Mammary epithelial cell (primary cell): Measurements from ENCODE around the gene AGA.

Source experiments
- EZH2 ChIP-seq: IDR thresholded peaks from 2 replicates; pipeline ENCODE4 v1.6.1; 2012; ENCODE audit warnings: low read length, inconsistent platforms, borderline replicate concordance
- TF ChIP-seq, protein P1 (sequence below), 2 donors: IDR thresholded peaks in 1 of 2; conservative IDR thresholded peaks in 1 of 2; 2 replicates each; pipeline ENCODE4 v1.5.1; 2011 to 2012; ENCODE audit warnings: inconsistent platforms in 2 of 2, low read length in 2 of 2, mild to moderate bottlenecking in 2 of 2, control low read depth in 1 of 2, low read depth in 1 of 2; ENCODE audit not compliant: insufficient read depth in 1 of 2; ENCODE audit errors: extremely low read depth in 1 of 2

DNA sequence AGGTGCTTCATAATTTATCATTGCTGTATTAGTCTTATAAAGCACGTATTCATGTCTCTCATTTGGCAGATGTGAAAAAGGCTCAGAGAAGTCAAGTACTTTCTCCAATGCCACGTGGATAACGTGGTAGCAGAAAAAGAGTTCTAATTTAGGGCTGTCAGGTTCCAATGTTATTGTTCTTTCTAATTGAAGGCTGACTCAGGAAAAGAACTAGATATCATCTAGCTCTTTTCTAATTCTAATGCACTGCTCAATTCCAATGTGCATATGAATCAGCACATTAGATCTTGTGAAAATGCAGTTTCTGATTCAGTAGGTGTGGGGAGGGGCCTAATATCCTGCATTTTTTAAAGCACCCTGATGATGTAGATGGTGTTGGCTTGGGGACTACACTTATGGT lies 22.8 kb downstream of the AGA start:
- TF ChIP-seq, protein P1, sequence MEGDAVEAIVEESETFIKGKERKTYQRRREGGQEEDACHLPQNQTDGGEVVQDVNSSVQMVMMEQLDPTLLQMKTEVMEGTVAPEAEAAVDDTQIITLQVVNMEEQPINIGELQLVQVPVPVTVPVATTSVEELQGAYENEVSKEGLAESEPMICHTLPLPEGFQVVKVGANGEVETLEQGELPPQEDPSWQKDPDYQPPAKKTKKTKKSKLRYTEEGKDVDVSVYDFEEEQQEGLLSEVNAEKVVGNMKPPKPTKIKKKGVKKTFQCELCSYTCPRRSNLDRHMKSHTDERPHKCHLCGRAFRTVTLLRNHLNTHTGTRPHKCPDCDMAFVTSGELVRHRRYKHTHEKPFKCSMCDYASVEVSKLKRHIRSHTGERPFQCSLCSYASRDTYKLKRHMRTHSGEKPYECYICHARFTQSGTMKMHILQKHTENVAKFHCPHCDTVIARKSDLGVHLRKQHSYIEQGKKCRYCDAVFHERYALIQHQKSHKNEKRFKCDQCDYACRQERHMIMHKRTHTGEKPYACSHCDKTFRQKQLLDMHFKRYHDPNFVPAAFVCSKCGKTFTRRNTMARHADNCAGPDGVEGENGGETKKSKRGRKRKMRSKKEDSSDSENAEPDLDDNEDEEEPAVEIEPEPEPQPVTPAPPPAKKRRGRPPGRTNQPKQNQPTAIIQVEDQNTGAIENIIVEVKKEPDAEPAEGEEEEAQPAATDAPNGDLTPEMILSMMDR (conservative IDR thresholded peaks at IDR 0.05 in 1 of 2, IDR thresholded peaks at IDR 0.05 in 1 of 2; ENCODE audit: extremely low read depth in 1 of 2, insufficient read depth in 1 of 2, low read depth in 1 of 2, low read length in 2 of 2) = no peak
- no peak for TF ChIP-seq EZH2
